Measurements from ENCODE around the gene YPEL1. TPM values are rescaled to one million over a fixed set of nuclear protein-coding genes. Genes with fewer than 3 reads are reported as not detected.
A peak's percentile ranks its signal among the peaks of the same experiment; 100 is the strongest.
"Not testable (repeated sequence)": the region's sequence is repeated elsewhere in the genome, so short reads cannot be mapped to it uniquely, and the experiment has no call there.

The YPEL1 gene
- total RNA-seq, 1 experiment from 2014 or later: 0.07 TPM

- Mint-ChIP-seq H3K4me3 (ENCODE audit: unreplicated experiment) (no peak overlapping the region), H3K9me3 (ENCODE audit: unreplicated experiment) (no peaks in the 10 kb centered on the region), H3K27ac (ENCODE audit: low read depth, unreplicated experiment) (peak overlapping the region; percentile 58), H3K36me3 (ENCODE audit: insufficient read depth, unreplicated experiment) (peaks cover 31% of the 10 kb centered on the region), H3K27me3 (ENCODE audit: insufficient read depth, unreplicated experiment) (no peaks in the 10 kb centered on the region), H3K4me1 (ENCODE audit: insufficient read depth, unreplicated experiment) (no peaks in the 10 kb centered on the region)
- no TSS peak for BruUV-seq (replicated peaks)
- TF ChIP-seq CTCF (IDR thresholded peaks at IDR 0.05; ENCODE audit: unreplicated experiment): no peak
- DNase-seq (ENCODE audit: unreplicated experiment): no peak
- CTCF ChIA-PET: no interaction called here
- intact Hi-C loops (cut with micrococcal nuclease): no loop called here
- POLR2A ChIA-PET: no interaction called here
These were observed 54.6 kb downstream of the YPEL1 start for GRCh38 chr22:21680830-21681565.

DNA sequence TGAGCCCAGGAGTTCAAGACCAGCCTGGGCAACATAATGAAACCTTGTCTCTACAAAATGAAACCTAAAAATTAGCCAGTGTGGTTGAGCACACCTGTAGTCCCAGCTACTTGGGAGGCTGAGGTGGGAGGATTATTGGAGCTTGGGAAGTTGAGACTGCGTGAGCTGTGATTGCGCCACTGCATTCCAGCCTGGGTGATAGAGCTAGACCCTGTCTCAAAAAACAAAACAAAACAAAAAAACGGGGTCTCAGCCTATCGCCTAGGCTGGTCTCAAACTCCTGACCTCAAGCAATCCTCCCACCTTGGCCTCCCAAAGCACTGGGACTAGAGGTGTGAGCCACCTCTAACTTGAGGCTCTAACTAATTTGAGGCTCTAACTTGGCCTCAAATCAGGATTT lies 56.2 kb downstream of the YPEL1 start:
- DNase-seq (ENCODE audit: unreplicated experiment): no peak
- H3K9me3 Mint-ChIP-seq (ENCODE audit: unreplicated experiment): no peaks in the 10 kb centered on the region
- H3K4me3 Mint-ChIP-seq (ENCODE audit: unreplicated experiment): no peak overlapping the region
- H3K27me3 Mint-ChIP-seq (ENCODE audit: insufficient read depth, unreplicated experiment): no peaks in the 10 kb centered on the region
- ChIA-PET CTCF (interaction anchor here (0.6 kb wide), 1 partner anchor 11 kb away, joined by 4 read pairs; no protein-coding TSS in a partner anchor), POLR2A (no interaction called here)
- no peaks in the 10 kb centered on the region for H3K4me1 Mint-ChIP-seq (ENCODE audit: insufficient read depth, unreplicated experiment)
- BruUV-seq (replicated peaks): no TSS peak
- intact Hi-C loops (cut with micrococcal nuclease): no loop called here
- H3K27ac Mint-ChIP-seq (ENCODE audit: low read depth, unreplicated experiment): no peak overlapping the region
- H3K36me3 Mint-ChIP-seq (ENCODE audit: insufficient read depth, unreplicated experiment): peaks cover 24% of the 10 kb centered on the region
- no peak for TF ChIP-seq CTCF (IDR thresholded peaks at IDR 0.05; ENCODE audit: unreplicated experiment)

DNA sequence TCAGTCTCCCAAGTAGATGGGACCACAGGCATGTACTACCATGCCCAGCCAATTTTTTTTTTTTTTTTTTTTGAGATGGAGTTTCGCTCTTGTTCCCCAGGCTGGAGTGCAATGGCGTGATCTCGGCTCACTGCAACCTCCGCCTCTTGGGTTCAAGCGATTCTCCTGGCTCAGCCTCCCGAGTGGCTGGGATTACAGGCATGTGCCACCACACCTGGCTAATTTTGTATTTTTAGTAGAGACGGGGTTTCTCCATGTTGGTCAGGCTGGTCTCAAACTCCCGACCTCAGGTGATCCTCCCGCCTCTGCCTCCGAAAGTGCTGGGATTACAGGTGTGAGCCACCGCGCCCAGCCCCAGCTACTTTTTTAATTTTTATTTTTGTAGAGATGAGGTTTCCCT lies 56.8 kb downstream of the YPEL1 start:
- peaks cover 30% of the 10 kb centered on the region for H3K36me3 Mint-ChIP-seq (ENCODE audit: insufficient read depth, unreplicated experiment)
- H3K27me3 Mint-ChIP-seq (ENCODE audit: insufficient read depth, unreplicated experiment); intact Hi-C loops (cut with micrococcal nuclease); H3K4me3 Mint-ChIP-seq (ENCODE audit: unreplicated experiment); BruUV-seq (replicated peaks); H3K4me1 Mint-ChIP-seq (ENCODE audit: insufficient read depth, unreplicated experiment); DNase-seq (ENCODE audit: unreplicated experiment); H3K9me3 Mint-ChIP-seq (ENCODE audit: unreplicated experiment); POLR2A ChIA-PET; H3K27ac Mint-ChIP-seq (ENCODE audit: low read depth, unreplicated experiment): not testable (repeated sequence)
- CTCF ChIA-PET: interaction anchor here (0.6 kb wide), 1 partner anchor 12 kb away, joined by 4 read pairs; no protein-coding TSS in a partner anchor

GRCh38 chr22:21677606-21678443 lies 57.8 kb downstream of the YPEL1 start:
- intact Hi-C loops (cut with micrococcal nuclease): no loop called here
- no peaks in the 10 kb centered on the region for H3K27me3 Mint-ChIP-seq (ENCODE audit: insufficient read depth, unreplicated experiment)

More at GRCh38 chr22:21677606-21678443, 57.8 kb downstream of the YPEL1 start:
- ChIA-PET POLR2A (no interaction called here), CTCF (no interaction called here)
- Mint-ChIP-seq H3K4me3 (ENCODE audit: unreplicated experiment) (no peak overlapping the region), H3K36me3 (ENCODE audit: insufficient read depth, unreplicated experiment) (peaks cover 33% of the 10 kb centered on the region), H3K27ac (ENCODE audit: low read depth, unreplicated experiment) (no peak overlapping the region), H3K9me3 (ENCODE audit: unreplicated experiment) (no peaks in the 10 kb centered on the region), H3K4me1 (ENCODE audit: insufficient read depth, unreplicated experiment) (no peaks in the 10 kb centered on the region)
- no peak for DNase-seq (ENCODE audit: unreplicated experiment)
- TF ChIP-seq CTCF (IDR thresholded peaks at IDR 0.05; ENCODE audit: unreplicated experiment): no peak
- no TSS peak for BruUV-seq (replicated peaks)

All from MCF 10A (cell line).